ENCODE results near the gene SRRM1.

Gene SRRM1, protein sequence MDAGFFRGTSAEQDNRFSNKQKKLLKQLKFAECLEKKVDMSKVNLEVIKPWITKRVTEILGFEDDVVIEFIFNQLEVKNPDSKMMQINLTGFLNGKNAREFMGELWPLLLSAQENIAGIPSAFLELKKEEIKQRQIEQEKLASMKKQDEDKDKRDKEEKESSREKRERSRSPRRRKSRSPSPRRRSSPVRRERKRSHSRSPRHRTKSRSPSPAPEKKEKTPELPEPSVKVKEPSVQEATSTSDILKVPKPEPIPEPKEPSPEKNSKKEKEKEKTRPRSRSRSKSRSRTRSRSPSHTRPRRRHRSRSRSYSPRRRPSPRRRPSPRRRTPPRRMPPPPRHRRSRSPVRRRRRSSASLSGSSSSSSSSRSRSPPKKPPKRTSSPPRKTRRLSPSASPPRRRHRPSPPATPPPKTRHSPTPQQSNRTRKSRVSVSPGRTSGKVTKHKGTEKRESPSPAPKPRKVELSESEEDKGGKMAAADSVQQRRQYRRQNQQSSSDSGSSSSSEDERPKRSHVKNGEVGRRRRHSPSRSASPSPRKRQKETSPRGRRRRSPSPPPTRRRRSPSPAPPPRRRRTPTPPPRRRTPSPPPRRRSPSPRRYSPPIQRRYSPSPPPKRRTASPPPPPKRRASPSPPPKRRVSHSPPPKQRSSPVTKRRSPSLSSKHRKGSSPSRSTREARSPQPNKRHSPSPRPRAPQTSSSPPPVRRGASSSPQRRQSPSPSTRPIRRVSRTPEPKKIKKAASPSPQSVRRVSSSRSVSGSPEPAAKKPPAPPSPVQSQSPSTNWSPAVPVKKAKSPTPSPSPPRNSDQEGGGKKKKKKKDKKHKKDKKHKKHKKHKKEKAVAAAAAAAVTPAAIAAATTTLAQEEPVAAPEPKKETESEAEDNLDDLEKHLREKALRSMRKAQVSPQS

DNA sequence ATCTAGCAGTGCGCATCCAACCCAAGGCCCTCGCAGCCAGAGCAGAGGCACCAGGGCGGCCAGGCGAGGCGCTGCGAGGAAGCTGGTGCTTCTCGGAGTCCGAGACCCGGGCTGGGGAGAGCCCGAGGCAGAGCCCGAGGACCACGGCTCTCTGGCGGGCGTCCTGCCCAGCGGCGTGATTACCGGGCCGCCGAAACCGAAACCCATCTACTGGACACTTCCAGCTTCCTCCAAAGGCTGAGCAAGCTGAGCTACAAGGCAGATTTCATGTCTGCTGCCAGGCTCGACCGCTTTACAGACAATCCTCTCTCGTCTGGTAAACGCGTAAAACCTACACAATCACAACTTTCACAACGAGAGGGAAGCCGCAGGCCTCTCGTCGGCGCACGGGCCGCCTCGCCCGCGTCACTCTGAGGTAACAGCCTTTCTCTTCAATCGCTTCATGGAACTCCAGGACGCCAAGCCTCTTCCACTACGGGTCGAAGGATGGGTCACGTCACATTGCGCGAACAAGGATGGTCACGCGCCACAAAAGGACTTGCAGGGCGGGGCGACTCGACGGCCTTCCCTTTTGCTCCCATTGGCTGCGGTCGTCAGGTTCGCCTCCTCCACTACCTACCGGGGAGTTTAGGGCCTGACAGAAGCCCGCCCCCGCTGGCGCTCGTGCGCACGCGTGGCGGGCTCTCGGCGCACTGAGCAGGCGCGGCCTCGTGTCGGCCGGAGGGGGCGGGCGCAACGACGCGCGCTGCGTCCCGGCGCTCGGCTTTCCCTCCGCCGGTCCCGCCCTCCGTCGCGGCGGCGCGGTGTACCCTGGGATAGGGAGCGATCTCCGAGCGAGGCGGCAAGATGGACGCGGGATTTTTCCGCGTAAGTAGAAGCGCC is at the start of gene SRRM1:
Gene SRRM1 (plus strand): TSS at position 822 of the 882 bp plus-strand sequence. CDS start 25 bp downstream, at position 847.
- DNase-seq = peak; percentile 99

DNA sequence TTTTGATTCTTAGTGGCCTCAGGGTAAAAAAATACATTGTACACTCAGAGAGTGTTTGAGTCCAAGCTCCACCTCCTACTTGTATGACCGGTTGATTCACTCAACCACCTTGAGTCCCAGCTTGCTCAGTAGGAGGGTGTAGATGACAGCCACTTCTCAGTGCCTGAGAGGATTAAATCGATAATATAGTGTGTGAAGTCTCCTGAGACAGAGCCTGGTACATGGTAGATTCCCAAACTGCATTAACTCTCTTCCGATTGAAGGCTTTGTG is 48.8 kb upstream of the SRRM1 start:
- DNase-seq = peak; percentile 27

DNA sequence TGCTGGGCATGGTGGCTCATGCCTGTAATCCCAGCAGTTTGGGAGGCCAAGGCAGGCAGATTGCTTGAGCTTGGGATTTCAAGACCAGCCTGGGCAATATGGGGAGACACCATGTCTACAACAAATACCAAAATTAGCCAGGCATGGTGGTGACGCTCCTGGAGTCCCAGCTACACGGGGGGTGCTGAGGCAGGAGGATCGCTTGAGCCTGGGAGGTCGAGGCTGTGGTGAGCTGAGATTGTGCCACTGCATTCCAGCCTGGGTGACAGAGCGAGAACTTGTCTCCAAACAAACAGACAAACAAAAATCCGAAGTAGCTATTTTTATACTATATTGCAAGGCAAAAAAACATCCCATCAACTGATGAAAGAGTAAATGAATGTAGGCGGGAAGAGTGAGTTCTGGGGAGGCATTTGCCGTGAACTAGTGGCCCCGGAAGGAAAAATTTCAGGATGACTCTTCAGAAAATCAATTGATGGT is 46.7 kb upstream of the SRRM1 start:
- no peak for DNase-seq

DNA sequence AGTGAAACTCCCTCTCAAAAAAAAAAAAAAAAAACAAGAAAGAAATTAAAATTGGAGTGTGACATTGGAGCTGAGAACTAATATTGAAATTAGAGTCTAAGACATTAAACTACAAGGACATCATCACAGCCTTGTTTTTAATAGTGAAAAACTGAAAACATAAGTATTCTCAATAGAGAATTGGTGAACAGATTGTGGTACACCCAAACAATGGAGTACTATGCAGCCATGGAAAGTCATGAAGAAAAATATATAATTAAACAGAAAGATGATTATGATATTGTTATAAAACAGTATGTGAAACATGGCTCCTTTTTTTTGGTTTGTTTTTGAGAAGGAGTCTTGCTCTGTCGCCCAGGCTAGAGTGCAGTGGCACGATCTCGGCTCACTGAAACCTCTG is 43.8 kb upstream of the SRRM1 start:
- DNase-seq = no peak

DNA sequence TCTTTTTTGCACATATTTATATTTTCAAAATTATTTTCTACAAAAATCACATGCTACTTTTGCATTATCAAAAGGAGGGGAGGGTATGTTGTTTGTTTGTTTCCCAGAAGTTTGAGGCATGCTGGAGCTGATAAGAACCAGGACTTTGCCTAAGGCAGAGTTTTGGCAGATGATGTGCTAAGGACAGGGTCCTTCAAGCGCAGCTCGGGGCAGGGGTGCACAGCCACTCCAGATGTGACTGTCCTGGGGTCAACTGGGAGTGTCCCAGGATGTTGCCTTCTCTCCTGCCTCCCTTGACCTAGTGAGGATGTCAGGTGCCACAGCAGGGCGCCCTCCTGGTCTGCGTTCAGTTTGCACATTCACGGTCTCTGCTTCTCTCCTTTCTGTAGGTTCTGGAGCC is 42.6 kb upstream of the SRRM1 start:
- DNase-seq = no peak

DNA sequence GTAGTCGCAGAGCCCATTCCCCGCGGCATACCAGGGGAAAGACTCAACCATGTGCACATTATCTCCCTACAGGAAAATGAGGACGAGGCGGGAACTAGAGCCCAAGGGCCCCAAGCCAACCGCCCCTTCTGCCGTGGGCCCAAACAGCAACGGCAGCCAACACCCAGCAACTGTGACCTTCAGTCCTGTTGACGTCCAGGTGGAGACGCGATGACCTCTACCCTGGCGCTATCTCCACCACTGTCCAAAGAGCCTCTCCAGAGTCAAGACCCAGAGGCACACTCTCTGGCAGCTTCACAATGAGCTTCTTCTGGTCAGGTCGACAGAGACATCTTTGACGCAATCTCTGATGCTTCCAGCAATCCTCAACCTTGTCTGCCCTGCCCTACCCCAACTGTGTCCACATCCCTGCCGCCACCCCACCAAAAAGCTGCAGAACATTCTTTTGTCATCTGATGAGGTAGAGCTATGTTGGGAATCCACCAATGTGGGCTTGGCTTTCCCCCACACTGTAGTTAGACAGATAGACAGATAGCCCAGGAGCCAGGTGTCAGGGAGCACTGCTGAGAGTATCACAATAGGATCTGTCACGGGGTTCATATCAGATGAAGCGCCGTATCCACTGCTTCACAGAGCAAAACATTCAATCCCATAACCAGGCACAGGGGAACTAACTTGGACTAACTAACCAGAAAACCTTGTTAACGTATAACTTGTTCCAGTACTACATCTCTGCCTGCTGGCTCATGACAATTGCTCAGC is 37.4 kb upstream of the SRRM1 start:
- no peak for DNase-seq

DNA sequence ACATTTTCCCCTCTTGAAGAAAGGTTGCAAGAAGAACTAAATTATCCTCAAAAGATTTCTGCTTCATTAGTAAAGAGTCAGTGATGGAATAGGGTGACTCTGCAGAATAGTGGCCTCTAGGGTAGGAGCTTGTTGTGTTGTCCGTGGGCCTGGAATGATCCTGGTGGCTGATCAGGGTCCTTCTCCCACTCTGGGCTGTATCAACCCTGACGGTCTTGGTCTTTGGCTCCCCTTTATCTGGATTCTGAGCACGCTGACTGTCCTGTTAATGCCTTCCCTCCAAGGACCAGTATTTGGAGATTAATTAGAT is 36.9 kb upstream of the SRRM1 start:
- DNase-seq = no peak

DNA sequence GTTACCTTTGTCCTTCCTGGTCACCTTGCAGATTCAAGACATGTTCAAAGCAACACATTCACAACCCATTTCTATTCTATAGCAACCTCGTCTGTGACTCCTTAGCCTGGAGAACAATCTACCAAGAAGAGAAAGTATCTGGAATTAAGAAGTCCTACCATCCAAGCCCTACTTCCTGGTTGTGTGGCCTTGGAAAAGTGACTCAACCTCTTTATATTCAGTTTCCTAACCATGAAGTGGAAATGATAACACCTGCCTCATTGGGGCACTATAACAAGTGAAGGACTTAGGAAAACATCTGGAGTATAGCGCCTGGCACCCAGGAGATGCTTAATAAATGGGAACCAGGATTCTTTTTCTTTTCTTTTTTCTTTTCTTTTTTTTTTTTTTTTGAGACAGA is 36.5 kb upstream of the SRRM1 start:
- DNase-seq = no peak

DNA sequence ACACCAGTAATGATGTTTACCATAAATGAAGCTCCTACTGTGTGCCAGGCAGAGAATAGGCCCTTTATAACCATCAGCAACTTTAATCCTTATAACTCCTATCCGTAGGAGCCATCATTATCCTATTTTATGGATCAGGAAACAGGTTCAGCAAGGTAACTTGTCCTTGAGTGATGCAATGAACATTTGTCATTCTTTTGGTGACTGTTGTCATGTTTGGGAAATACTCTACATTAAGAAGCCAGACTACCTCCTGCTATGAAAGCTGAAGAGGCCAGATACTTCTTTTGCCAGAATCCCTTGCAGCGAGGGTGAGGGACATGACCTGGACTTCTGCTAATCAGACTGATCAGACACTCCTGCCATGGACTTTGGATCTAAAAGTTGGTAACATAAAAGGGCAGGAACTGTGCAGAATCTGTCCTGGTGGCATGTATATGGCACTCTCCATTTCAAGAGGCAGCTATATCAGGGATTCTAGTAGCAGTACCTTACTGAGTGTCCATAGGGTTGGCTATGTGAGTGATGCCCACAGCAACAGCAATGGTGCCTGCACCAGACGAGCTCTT is 33.1 kb upstream of the SRRM1 start:
- DNase-seq = no peak

DNA sequence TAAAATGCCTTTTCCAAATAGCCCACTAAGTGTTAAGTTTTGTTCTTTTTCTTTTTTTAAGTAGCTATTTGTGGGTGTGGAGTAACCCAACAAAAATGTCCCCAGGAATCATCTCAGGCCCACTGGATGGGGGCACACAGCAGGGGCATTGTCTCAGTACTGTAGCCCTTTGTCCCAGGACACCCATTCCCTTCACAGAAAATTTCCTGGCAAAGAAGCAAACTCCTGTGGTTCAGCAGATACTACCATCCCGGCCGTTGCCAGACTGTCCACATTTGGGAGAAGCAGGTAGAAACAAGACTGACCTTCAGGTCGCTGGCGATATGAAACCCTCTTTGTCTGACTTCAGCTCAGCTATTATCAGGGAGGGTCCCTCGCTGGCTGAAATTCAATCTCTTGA is 23.7 kb upstream of the SRRM1 start:
- DNase-seq = no peak

DNA sequence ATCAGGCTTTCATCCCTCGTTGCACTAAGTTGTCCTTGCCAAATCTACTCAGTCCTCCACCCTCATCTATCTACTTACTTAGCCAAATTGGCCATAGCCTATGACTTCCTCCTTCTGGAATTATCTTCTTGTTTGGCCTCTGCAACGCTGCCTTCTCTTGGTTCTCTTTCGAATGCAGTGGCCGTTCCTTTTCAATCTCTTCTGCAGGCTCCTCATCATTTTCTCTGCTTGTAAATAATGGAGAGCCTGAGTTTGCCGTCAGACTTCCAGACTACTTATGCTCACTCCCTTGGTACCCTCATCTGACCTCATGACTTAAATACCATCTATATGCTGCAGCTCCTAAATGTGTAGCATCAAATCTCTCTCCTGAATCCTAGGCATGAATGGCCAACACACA is 22.4 kb upstream of the SRRM1 start:
- DNase-seq = no peak

DNA sequence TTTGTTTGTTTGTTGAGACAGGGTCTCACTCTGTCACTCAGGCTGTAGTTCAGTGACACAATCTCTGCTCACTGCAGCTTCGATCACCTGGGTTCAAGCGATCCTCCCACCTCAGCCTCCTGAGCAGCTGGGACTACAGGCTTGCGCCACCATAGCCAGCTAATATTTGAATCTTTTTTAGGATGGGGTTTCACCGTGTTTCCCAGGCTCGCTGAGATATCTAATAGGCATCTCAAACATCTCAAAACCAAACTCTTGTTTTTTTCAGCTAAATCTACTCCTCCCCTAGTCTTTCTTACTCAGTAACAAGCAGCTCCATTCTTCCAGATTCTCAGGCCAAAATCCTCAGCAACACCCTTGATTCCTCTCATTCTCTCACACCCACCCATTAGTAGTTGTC is 22.0 kb upstream of the SRRM1 start:
- DNase-seq = no peak

DNA sequence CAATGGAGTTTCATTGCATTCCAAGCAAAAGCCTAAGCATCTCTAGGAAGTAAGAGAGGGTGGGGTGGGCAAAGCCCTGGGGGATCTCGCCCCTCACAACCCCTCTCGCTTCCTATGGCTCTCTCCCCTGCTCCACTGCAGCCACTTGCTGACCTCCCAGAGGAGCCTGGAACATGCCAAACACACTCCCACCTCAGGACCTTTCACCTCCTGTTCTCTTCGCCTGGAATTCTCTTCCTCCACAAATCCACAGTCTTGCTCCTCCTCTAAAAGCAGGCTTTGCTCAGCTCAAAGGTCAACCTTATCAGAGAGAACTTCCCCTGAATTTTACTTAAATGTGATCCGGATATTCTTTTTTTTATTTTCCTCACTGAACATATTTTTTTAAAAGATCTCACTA is 20.9 kb upstream of the SRRM1 start:
- DNase-seq = no peak

DNA sequence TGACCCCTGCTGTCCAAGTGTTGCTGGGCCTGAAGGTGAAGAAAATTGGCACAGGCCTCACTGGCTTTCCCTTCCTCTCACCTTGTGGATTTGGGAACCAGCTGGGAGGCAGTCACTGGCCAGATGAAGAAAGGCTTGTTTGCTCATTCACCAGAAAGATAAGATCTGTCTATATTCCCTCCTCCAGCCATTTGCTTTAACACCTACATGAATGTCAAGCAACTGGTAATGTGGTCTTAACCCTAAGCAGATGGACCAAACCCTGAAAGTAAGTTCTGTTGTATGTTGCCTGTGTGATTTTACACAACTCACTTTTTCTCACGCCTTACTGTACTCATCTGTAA is 10.3 kb upstream of the SRRM1 start:
- no peak for DNase-seq

DNA sequence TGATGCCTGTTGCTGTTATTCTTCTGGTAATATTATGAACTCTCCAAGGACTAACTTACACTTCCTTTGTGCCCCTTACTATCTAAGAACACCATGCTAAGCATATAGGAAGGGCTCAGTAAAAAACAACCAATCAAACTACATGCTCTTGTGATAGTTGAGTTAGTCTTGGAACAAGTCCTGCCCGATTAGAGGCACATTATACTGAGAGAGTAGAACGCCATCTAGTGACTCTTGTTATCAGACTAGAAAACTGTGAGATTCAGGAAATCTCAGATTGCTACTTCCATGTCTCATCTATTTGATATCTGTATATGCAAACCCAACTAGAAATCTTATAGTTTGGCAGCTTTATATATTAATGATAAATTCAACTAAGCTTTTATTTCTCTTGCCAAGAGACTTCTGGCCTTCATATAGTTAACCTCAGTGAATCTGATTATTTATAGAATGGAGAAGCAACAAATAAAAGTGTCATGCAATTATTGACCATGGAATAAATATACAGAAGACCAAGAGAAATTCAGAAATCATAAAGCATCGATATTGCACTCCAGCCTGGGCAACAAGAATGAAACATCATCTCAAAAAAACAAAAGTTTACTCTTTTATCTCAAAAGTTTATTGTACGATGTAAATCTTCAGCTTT is 7.8 kb upstream of the SRRM1 start:
- peak; percentile 60 for DNase-seq

DNA sequence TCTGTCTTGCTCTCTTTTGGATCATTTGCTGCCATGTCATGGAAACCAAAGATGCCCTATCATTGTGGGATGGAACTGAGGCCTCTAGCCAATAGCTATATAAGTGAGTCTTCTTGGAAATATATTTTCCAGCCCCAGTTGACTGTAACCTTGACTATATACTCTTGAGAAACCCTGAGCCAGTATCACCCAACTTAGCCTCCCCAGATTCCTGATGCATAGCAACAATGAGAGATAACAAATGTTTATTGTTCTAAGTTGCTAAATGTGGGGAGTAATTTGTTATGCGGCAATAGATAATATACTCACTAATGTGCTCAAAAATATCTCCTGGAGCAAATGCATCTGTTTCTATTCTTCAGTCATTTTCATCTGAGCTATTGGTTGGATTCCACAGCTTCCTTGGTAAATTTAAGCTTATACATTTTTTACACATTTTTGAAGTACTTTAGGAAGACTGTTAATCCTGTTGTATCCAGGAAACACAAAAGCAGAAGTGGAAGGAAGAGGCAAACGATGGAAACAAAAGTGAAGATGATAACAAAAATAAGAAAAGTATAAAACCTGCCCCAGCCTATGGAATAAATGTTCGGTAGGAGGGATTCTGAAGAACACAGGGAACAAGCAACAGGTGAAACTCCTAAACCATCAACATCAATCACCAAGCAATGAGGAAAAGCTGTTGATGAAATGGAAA is 6.3 kb upstream of the SRRM1 start:
- DNase-seq = no peak

DNA sequence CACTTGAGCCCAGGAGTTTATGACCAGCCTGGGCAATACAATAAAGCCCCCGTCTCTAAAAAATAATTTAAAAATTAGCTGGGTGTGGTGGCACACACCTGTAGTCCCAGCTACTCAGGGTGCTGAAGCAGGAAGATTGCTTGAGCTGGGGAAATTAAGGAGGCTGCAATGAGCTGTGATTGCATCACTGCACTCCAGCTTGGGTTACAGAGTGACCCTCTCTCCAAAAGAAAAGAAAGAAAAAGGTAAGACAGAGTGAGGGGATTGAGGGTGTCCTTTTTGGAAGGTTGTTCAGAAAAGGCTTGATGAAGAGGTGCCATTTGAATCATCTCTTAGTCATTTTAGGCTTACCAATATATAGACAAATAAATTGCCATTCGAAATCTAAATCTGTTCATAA is 4.0 kb upstream of the SRRM1 start:
- no peak for DNase-seq

DNA sequence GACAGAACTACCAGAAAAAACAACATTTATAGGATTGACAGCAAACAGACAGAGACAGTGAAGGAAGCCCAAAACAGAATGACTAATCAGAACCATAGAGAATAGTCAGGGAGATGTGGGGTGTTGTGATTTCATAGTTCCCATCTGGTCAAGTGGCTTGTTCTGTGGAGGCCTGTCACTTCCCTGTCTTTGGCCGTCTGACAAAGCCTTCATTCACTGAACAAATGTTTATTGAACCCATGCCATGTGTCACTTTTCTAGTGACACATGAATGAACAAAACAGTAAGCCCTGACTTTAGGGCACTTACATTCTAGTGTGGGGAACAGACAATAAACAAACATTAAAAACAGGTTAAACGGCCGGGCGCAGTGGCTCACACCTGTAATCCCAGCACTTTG is 3.2 kb upstream of the SRRM1 start:
- DNase-seq = peak; percentile 24

DNA sequence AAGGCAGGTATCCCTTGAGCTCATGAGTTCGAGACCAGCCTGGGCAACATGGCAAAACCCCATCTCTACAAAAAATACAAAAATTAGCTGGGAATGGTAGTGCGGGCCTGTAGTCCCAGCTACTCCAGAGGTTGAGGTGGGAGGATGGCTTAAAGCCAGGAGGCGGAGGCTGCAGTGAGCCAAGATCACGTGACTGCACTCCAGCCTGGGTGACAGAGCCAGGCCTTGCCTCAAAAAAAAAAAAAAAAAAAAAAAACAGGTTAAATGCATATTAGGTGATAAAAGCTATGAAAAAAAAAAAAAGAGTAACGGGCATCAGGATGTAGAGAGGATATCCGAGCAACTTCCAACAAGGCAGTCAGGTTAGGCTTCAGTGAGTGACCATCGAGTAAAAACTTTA is 2.8 kb upstream of the SRRM1 start:
- DNase-seq = no peak

DNA sequence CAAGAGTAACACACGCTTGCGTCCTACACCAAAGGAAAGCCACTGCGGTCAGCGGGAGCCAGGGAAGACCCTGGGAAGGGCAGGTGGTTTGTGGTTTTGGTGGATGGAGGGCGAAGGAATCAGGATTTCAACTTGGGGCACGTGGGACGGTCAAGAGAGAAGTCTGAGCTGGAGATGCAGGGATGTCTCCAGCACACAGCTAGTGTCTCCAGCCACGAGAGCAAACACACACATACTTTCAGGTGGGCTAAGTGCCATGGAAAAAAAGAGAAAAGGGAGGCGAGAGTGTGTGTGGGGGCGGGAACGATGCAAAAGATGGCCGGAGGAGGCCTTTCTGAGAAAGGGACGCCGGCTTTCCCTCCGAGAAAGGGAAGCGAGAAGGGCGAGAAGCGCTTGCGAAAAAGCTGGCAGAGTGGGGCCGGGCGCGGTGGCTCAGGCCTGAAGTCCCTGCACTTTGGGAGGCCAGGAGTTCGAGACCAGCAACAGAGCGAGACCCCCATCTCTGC is 1.4 kb upstream of the SRRM1 start:
- DNase-seq = no peak

All from NCI-H345 (cell line).